Measurements from ENCODE around the gene ERC1. TPM values are rescaled to one million over a fixed set of nuclear protein-coding genes. Genes with fewer than 3 reads are reported as not detected.

Gene ERC1
- total and polyA plus RNA-seq, 4 donors, result 7.4 to 78.2 (median 39.8) TPM

GRCh38 chr12:1465990-1466389 is 475.0 kb downstream of the ERC1 start:
- Histone ChIP-seq H3K9me3 (ENCODE audit: control insufficient read depth in 4 of 4, insufficient read depth in 3 of 4, low read length in 3 of 4) (no peaks in the 10 kb centered on the region), H3K36me3 (ENCODE audit: control insufficient read depth in 4 of 4, insufficient read depth in 4 of 4, low read length in 4 of 4) (no peaks in the 10 kb centered on the region), H3K27ac (ENCODE audit: low read depth in 1 of 2, low read length in 1 of 2) (no peak overlapping the region), H3K27me3 (ENCODE audit: control insufficient read depth in 3 of 3, insufficient read depth in 3 of 3, low read length in 2 of 3) (no peaks in the 10 kb centered on the region), H3K9ac (ENCODE audit: insufficient read depth in 1 of 2, low read length in 2 of 2) (no peak overlapping the region), H3K4me3 (no peak overlapping the region), H3K4me1 (ENCODE audit: control insufficient read depth in 5 of 5, insufficient read depth in 5 of 5, low read length in 5 of 5) (peaks cover 0 to 36% (median 15%) of the 10 kb centered on the region in 5 donors)
- no peak for ATAC-seq (ENCODE audit: insufficient read depth, low FRiP score)
- 91 to 97% methylated on average over 11 of the region's 11 CpGs for WGBS, 2 donors
- no peak for DNase-seq
- TF ChIP-seq CTCF (IDR thresholded peaks at IDR 0.05; ENCODE audit: control extremely low read depth, extremely low read depth), result no peak

- TF ChIP-seq CTCF (IDR thresholded peaks at IDR 0.05; ENCODE audit: control extremely low read depth, extremely low read depth), result no peak
- Histone ChIP-seq H3K9me3 (ENCODE audit: control insufficient read depth in 4 of 4, insufficient read depth in 3 of 4, low read length in 3 of 4) (no peaks in the 10 kb centered on the region), H3K27ac (ENCODE audit: low read depth in 1 of 2, low read length in 1 of 2) (no peak overlapping the region)
Observed at GRCh38 chr12:1466481-1467154, 475.6 kb downstream of the ERC1 start.

GRCh38 chr12:1467710-1468109 is 476.7 kb downstream of the ERC1 start:
- Histone ChIP-seq H3K27ac (ENCODE audit: low read depth in 1 of 2, low read length in 1 of 2) (no peak overlapping the region), H3K4me1 (ENCODE audit: control insufficient read depth in 5 of 5, insufficient read depth in 5 of 5, low read length in 5 of 5) (peaks cover 0 to 45% (median 15%) of the 10 kb centered on the region in 5 donors), H3K27me3 (ENCODE audit: control insufficient read depth in 3 of 3, insufficient read depth in 3 of 3, low read length in 2 of 3) (no peaks in the 10 kb centered on the region), H3K9ac (ENCODE audit: insufficient read depth in 1 of 2, low read length in 2 of 2) (no peak overlapping the region), H3K4me3 (no peak overlapping the region), H3K9me3 (ENCODE audit: control insufficient read depth in 4 of 4, insufficient read depth in 3 of 4, low read length in 3 of 4) (no peaks in the 10 kb centered on the region), H3K36me3 (ENCODE audit: control insufficient read depth in 4 of 4, insufficient read depth in 4 of 4, low read length in 4 of 4) (no peaks in the 10 kb centered on the region)
- no peak for DNase-seq
- no peak for ATAC-seq (ENCODE audit: insufficient read depth, low FRiP score)
- WGBS, 2 donors, result 97 to 98% methylated on average over 11 of the region's 11 CpGs
- no peak for TF ChIP-seq CTCF (IDR thresholded peaks at IDR 0.05; ENCODE audit: control extremely low read depth, extremely low read depth)

More at GRCh38 chr12:1466481-1467154, 475.6 kb downstream of the ERC1 start:
- H3K9ac ChIP-seq (ENCODE audit: insufficient read depth in 1 of 2, low read length in 2 of 2), result no peak overlapping the region
- ATAC-seq (ENCODE audit: insufficient read depth, low FRiP score), result no peak
- H3K4me3 ChIP-seq, result no peak overlapping the region
- 82 to 84% methylated on average over 5 of the region's 5 CpGs for WGBS, 2 donors
- peaks cover 0 to 41% (median 15%) of the 10 kb centered on the region in 5 donors for H3K4me1 ChIP-seq (ENCODE audit: control insufficient read depth in 5 of 5, insufficient read depth in 5 of 5, low read length in 5 of 5)
- H3K36me3 ChIP-seq (ENCODE audit: control insufficient read depth in 4 of 4, insufficient read depth in 4 of 4, low read length in 4 of 4), result no peaks in the 10 kb centered on the region
- H3K27me3 ChIP-seq (ENCODE audit: control insufficient read depth in 3 of 3, insufficient read depth in 3 of 3, low read length in 2 of 3), result no peaks in the 10 kb centered on the region
- DNase-seq, result no peak

- ATAC-seq (ENCODE audit: insufficient read depth, low FRiP score), result no peak
- H3K4me1 ChIP-seq (ENCODE audit: control insufficient read depth in 5 of 5, insufficient read depth in 5 of 5, low read length in 5 of 5), result peaks cover 2 to 43% (median 24%) of the 10 kb centered on the region in 5 donors
- TF ChIP-seq CTCF (IDR thresholded peaks at IDR 0.05; ENCODE audit: control extremely low read depth, extremely low read depth), result no peak
- no peak overlapping the region for H3K4me3 ChIP-seq
- H3K27me3 ChIP-seq (ENCODE audit: control insufficient read depth in 3 of 3, insufficient read depth in 3 of 3, low read length in 2 of 3), result no peaks in the 10 kb centered on the region
- no peak for DNase-seq
- no peak overlapping the region for H3K9ac ChIP-seq (ENCODE audit: insufficient read depth in 1 of 2, low read length in 2 of 2)
- no peaks in the 10 kb centered on the region for H3K9me3 ChIP-seq (ENCODE audit: control insufficient read depth in 4 of 4, insufficient read depth in 3 of 4, low read length in 3 of 4)
- no peaks in the 10 kb centered on the region for H3K36me3 ChIP-seq (ENCODE audit: control insufficient read depth in 4 of 4, insufficient read depth in 4 of 4, low read length in 4 of 4)
- 90 to 94% methylated on average over 6 of the region's 6 CpGs for WGBS, 2 donors
- H3K27ac ChIP-seq (ENCODE audit: low read depth in 1 of 2, low read length in 1 of 2), result no peak overlapping the region
Observed at GRCh38 chr12:1469070-1469469, 478.0 kb downstream of the ERC1 start.

Data from lung (tissue), 12 donors.